Lower leg skin (tissue), 3 donors: Measurements from ENCODE around the gene CPN1.
A peak's percentile ranks its signal among the peaks of the same experiment; 100 is the strongest.

Experiments used
- CTCF ChIP-seq, 3 donors: fragments of 450-650 bp; IDR thresholded peaks; one replicate each; pipeline ENCODE4 v1.5.1; 2016; ENCODE audit warnings: antibody characterized with exemption in 3 of 3, mild to moderate bottlenecking in 3 of 3, moderate library complexity in 2 of 3
- POLR2A ChIP-seq, 2 donors: fragments of 450-650 bp; IDR thresholded peaks; one replicate each; pipeline ENCODE4 v1.6.1; 2016 to 2017; ENCODE audit warnings: antibody characterized with exemption in 2 of 2, mild to moderate bottlenecking in 1 of 2, moderate library complexity in 1 of 2

GRCh38 chr10:100101192-100102076 lies 19.8 kb upstream of the CPN1 start:
- TF ChIP-seq POLR2A (IDR thresholded peaks at IDR 0.05) (no peak), CTCF (IDR thresholded peaks at IDR 0.05) (peak in 1 of 3 donors; percentile 33)
